H9 (cell line): ENCODE results near the gene ACAP1. TPM values are rescaled to one million over a fixed set of nuclear protein-coding genes. Genes with fewer than 3 reads are reported as not detected.

Experiments used
- DNase-seq: peaks from one replicate; pipeline ENCODE4 v3.0.0-alpha.2; 2017
- H2AFZ ChIP-seq: one replicate; pipeline ENCODE4 v1.6.1; 2013; ENCODE audit warnings: mild to moderate bottlenecking, low read length, control low read depth, moderate library complexity
- H2AK5ac ChIP-seq: 2 replicates; pipeline ENCODE4 v1.6.1; 2013; ENCODE audit warnings: low read length, control low read depth, mixed read lengths; ENCODE audit not compliant: insufficient read length
- H2BK120ac ChIP-seq: one replicate; pipeline ENCODE4 v1.6.1; 2013; ENCODE audit warnings: low read depth, mild to moderate bottlenecking, low read length, control low read depth, inconsistent platforms; ENCODE audit not compliant: poor library complexity, severe bottlenecking
- H2BK12ac ChIP-seq: 2 replicates; pipeline ENCODE4 v1.6.1; 2013; ENCODE audit warnings: low read length, control low read depth, mixed read lengths, low read depth; ENCODE audit not compliant: insufficient read length
- H2BK15ac ChIP-seq: 2 replicates; pipeline ENCODE4 v1.6.1; 2013; ENCODE audit warnings: low read depth, low read length, control low read depth
- H2BK20ac ChIP-seq: one replicate; pipeline ENCODE4 v1.6.1; 2013; ENCODE audit warnings: low read depth, mild to moderate bottlenecking, low read length, control low read depth, inconsistent platforms; ENCODE audit not compliant: poor library complexity, severe bottlenecking
- H2BK5ac ChIP-seq: 2 replicates; pipeline ENCODE4 v1.6.1; 2013; ENCODE audit warnings: low read length, control low read depth, mixed read lengths; ENCODE audit not compliant: insufficient read length
- H3K14ac ChIP-seq: 2 replicates; pipeline ENCODE4 v1.6.1; 2013; ENCODE audit warnings: low read length, control low read depth; ENCODE audit not compliant: insufficient read depth
- H3K18ac ChIP-seq: 2 replicates; pipeline ENCODE4 v1.6.1; 2013; ENCODE audit warnings: low read depth, mild to moderate bottlenecking, mixed read lengths, low read length, control low read depth; ENCODE audit not compliant: insufficient read length
- H3K23ac ChIP-seq: 2 replicates; pipeline ENCODE4 v1.6.1; 2013; ENCODE audit warnings: low read length, control low read depth, mixed read lengths, low read depth; ENCODE audit not compliant: insufficient read length
- H3K23me2 ChIP-seq: 2 replicates; pipeline ENCODE4 v1.6.1; 2013; ENCODE audit warnings: low read depth, mild to moderate bottlenecking, mixed read lengths, low read length, control low read depth; ENCODE audit not compliant: insufficient read length, poor library complexity, severe bottlenecking
- H3K27ac ChIP-seq: 2 replicates; pipeline ENCODE4 v1.5.1; 2013; ENCODE audit warnings: low read length, control low read depth, mixed read lengths, low read depth; ENCODE audit not compliant: insufficient read length
- H3K27me3 ChIP-seq: 2 replicates; pipeline ENCODE4 v1.6.1; 2013; ENCODE audit warnings: low read length, control low read depth, inconsistent platforms; ENCODE audit not compliant: insufficient read depth
- H3K4ac ChIP-seq: 2 replicates; pipeline ENCODE4 v1.6.1; 2013; ENCODE audit warnings: low read depth, mild to moderate bottlenecking, control low read depth, inconsistent platforms, low read length, moderate library complexity
- H3K4me1 ChIP-seq: 2 replicates; pipeline ENCODE4 v1.6.1; 2013; ENCODE audit warnings: low read length, control low read depth, inconsistent platforms; ENCODE audit not compliant: insufficient read depth
- H3K4me2 ChIP-seq: 2 replicates; pipeline ENCODE4 v1.6.1; 2013; ENCODE audit warnings: low read length, control low read depth, mixed read lengths; ENCODE audit not compliant: insufficient read length, insufficient read depth
- H3K56ac ChIP-seq: 2 replicates; pipeline ENCODE4 v1.6.1; 2013; ENCODE audit warnings: low read depth, mild to moderate bottlenecking, mixed read lengths, low read length, control low read depth; ENCODE audit not compliant: insufficient read length
- H3K79me1 ChIP-seq: 2 replicates; pipeline ENCODE4 v1.6.1; 2013; ENCODE audit warnings: low read depth, mild to moderate bottlenecking, moderate library complexity, low read length, control low read depth, inconsistent platforms; ENCODE audit not compliant: insufficient read depth, poor library complexity, severe bottlenecking
- H3K79me2 ChIP-seq: 2 replicates; pipeline ENCODE4 v1.6.1; 2013; ENCODE audit warnings: low read length, control low read depth, inconsistent platforms; ENCODE audit not compliant: insufficient read depth
- H3K9ac ChIP-seq: 2 replicates; pipeline ENCODE4 v1.6.1; 2013; ENCODE audit warnings: low read length, control low read depth, mixed read lengths; ENCODE audit not compliant: insufficient read length; ENCODE audit errors: extremely low read depth
- H3K9me3 ChIP-seq: one replicate; pipeline ENCODE4 v1.6.1; 2013; ENCODE audit warnings: low read depth, low read length, inconsistent platforms; ENCODE audit not compliant: control insufficient read depth
- H3T11ph ChIP-seq: one replicate; pipeline ENCODE4 v1.6.1; 2013; ENCODE audit warnings: mild to moderate bottlenecking, low read length, control low read depth, inconsistent platforms
- H4K20me1 ChIP-seq: one replicate; pipeline ENCODE4 v1.6.1; 2013; ENCODE audit not compliant: control insufficient read depth, insufficient read length, insufficient read depth
- H4K5ac ChIP-seq: 2 replicates; pipeline ENCODE4 v1.6.1; 2013; ENCODE audit warnings: low read depth, mild to moderate bottlenecking, mixed read lengths, low read length, control low read depth; ENCODE audit not compliant: insufficient read length
- H4K8ac ChIP-seq: replicated peaks from 2 replicates; pipeline ENCODE4 v1.6.1; 2013; ENCODE audit warnings: low read length, control low read depth, mixed read lengths, low read depth; ENCODE audit not compliant: insufficient read length
- H4K91ac ChIP-seq: 2 replicates; pipeline ENCODE4 v1.6.1; 2013; ENCODE audit warnings: low read depth, mild to moderate bottlenecking, moderate library complexity, mixed read lengths, low read length, control low read depth; ENCODE audit not compliant: insufficient read length
- H3K27ac Mint-ChIP-seq, 3 experiments: 2 replicates in 2 of 3; 3 replicates in 1 of 3; pipeline ENCODE4 v1.8.0; 2020 to 2021; ENCODE audit warnings: mixed read lengths in 3 of 3, mild to moderate bottlenecking in 1 of 3, moderate library complexity in 1 of 3
- H3K27me3 Mint-ChIP-seq: 2 replicates; pipeline ENCODE4 v1.8.0; 2021; ENCODE audit warnings: low read depth, mild to moderate bottlenecking, moderate library complexity, mixed read lengths
- H3K36me3 Mint-ChIP-seq, 3 experiments: 2 replicates in 2 of 3; 3 replicates in 1 of 3; pipeline ENCODE4 v1.8.0; 2020 to 2021; ENCODE audit warnings: low read depth in 3 of 3, mixed read lengths in 3 of 3; ENCODE audit not compliant: insufficient read depth in 1 of 3
- H3K4me1 Mint-ChIP-seq, 2 experiments: 2 replicates each; pipeline ENCODE4 v1.8.0; 2020; ENCODE audit warnings: mixed read lengths in 2 of 2
- H3K4me3 Mint-ChIP-seq, 2 experiments: 2 replicates in 1 of 2; 3 replicates in 1 of 2; pipeline ENCODE4 v1.8.0; 2020 to 2021; ENCODE audit warnings: mild to moderate bottlenecking in 2 of 2, mixed read lengths in 2 of 2, moderate library complexity in 1 of 2
- H3K9me3 Mint-ChIP-seq, 2 experiments: 2 replicates in 1 of 2; 3 replicates in 1 of 2; pipeline ENCODE4 v1.8.0; 2020; ENCODE audit warnings: mild to moderate bottlenecking in 2 of 2, mixed read lengths in 2 of 2, moderate library complexity in 1 of 2
- CTCF ChIP-seq: fragments of 200-600 bp; sonication (generic); conservative IDR thresholded peaks from 3 replicates; pipeline ENCODE4 v1.8.0; 2021; ENCODE audit warnings: antibody characterized with exemption, mild to moderate bottlenecking
- WGBS: extraction: QIAGEN DNeasy Blood & Tissue Kit; methylation state at CpG from one replicate; pipeline ENCODE4 v1.1.7; 2013; ENCODE audit warnings: missing lambda C conversion rate, low lambda C conversion rate, mixed read lengths; ENCODE audit not compliant: insufficient read length; ENCODE audit errors: extremely low coverage; 5-methylcytosine and 5-hydroxymethylcytosine counted together
- total RNA-seq: library from RNA; stranded (reverse); gene quantifications from 2 replicates; pipeline ENCODE4 v1.2.1, GENCODE V29; 2021

Gene ACAP1
- total RNA-seq, 1 experiment from 2014 or later = 18.2 TPM

GRCh38 chr17:7355053-7355452 is 18.7 kb downstream of the ACAP1 start, which contains the start of gene TMEM95:
Gene TMEM95 (plus strand): TSS chr17:7355156. CDS start chr17:7355205, 49 bp downstream.
- H3K4me3 Mint-ChIP-seq = peak within 1 kb of the TSS in 1 of 2 experiments; percentile 56; a peak in 2 of 5 replicates
- WGBS = no CpG with 5 or more reads among the region's 10 CpGs
- no peak within 1 kb of the TSS for H3K9ac ChIP-seq
- no peak within 1 kb of the TSS for H4K8ac ChIP-seq
- no peak within 1 kb of the TSS for H2AFZ ChIP-seq
- no peak within 1 kb of the TSS for H2AK5ac ChIP-seq
- no peaks in the 10 kb centered on the region for H3K9me3 Mint-ChIP-seq
- no peak within 1 kb of the TSS for H3K27ac ChIP-seq
- no peak within 1 kb of the TSS for H3K4ac ChIP-seq
- TF ChIP-seq CTCF = no peak
- no peak within 1 kb of the TSS for H2BK5ac ChIP-seq
- H3K4me2 ChIP-seq = no peak within 1 kb of the TSS
- H3K9me3 ChIP-seq = no peaks in the 10 kb centered on the region
- H3K27ac Mint-ChIP-seq = no peak within 1 kb of the TSS; a peak in 1 of 7 replicates
- no peak within 1 kb of the TSS for H2BK20ac ChIP-seq
- H2BK120ac ChIP-seq = no peak within 1 kb of the TSS
- no peak within 1 kb of the TSS for H2BK12ac ChIP-seq
- H3K79me2 ChIP-seq = no peaks in the 10 kb centered on the region; the same call in 1 of the 2 replicates
- no peak within 1 kb of the TSS for H3T11ph ChIP-seq
- peaks cover 19 to 26% of the 10 kb centered on the region in 2 experiments for H3K4me1 Mint-ChIP-seq
- H4K20me1 ChIP-seq = no peaks in the 10 kb centered on the region
- H3K18ac ChIP-seq = no peak within 1 kb of the TSS
- H3K36me3 Mint-ChIP-seq = no peaks in the 10 kb centered on the region
- H3K4me1 ChIP-seq = no peaks in the 10 kb centered on the region
- H3K23ac ChIP-seq = no peak within 1 kb of the TSS
- H3K79me1 ChIP-seq = no peaks in the 10 kb centered on the region
- H3K56ac ChIP-seq = no peak within 1 kb of the TSS
- H2BK15ac ChIP-seq = no peak within 1 kb of the TSS
- H4K91ac ChIP-seq = no peak within 1 kb of the TSS
- no peak for DNase-seq
- H3K14ac ChIP-seq = no peak within 1 kb of the TSS
- no peaks in the 10 kb centered on the region for H3K27me3 ChIP-seq
- H3K27me3 Mint-ChIP-seq = peaks cover 12% of the 10 kb centered on the region
- peaks cover 8% of the 10 kb centered on the region for H3K23me2 ChIP-seq
- no peak within 1 kb of the TSS for H4K5ac ChIP-seq
